ENCODE results near the gene DYNLT2. TPM values are rescaled to one million over a fixed set of nuclear protein-coding genes. Genes with fewer than 3 reads are reported as not detected.

The DYNLT2 gene
- 1 to 10 TPM; 1.5 to 1.7 TPM for total RNA-seq
- 2.4 TPM for polyA plus RNA-seq (2013, experiment 1 of 2)
- polyA plus RNA-seq (2013, experiment 2 of 2): 2.2 TPM
- long read RNA-seq, experiment 1, partial matches to known transcripts: 0 of 1 reads
- long read RNA-seq, experiment 1, other reads (novel, unspliced or antisense): 0 of 1 reads
- long read RNA-seq, experiment 2, partial matches to known transcripts: 0 of 2 reads
- long read RNA-seq, experiment 2, other reads (novel, unspliced or antisense): 0 of 2 reads
- long read RNA-seq, experiment 3, transcript TCTE3-202 (1 exons, 2,078 nt): major isoform, 14 of 14 reads
- long read RNA-seq, experiment 3, partial matches to known transcripts: 0 of 14 reads
- long read RNA-seq, experiment 3, other reads (novel, unspliced or antisense): 0 of 14 reads
- long read RNA-seq, experiment 4, partial matches to known transcripts: 0 of 1 reads
- long read RNA-seq, experiment 4, other reads (novel, unspliced or antisense): 0 of 1 reads

GRCh38 chr6:169751242-169752073 lies at the start of gene DYNLT2, which contains the start of gene ERMARD:
TSS of gene DYNLT2 (minus strand) at chr6:169751572. CDS start at chr6:169751458, 114 bp downstream.
TSS of gene ERMARD (plus strand) at chr6:169751622. CDS start at chr6:169751658, 36 bp downstream.
- Histone ChIP-seq H3K4me1 (ENCODE audit: control insufficient read depth, insufficient read depth, low read length) (peaks cover 8% of the 10 kb centered on the region), H3K9me3 (ENCODE audit: control insufficient read depth, low read length) (no peaks in the 10 kb centered on the region), H3K9ac (ENCODE audit: extremely low read depth, low read length, poor library complexity, severe bottlenecking) (peak within 1 kb of the TSS; percentile 96), H3K27me3 (ENCODE audit: control insufficient read depth, insufficient read depth, low read length, poor library complexity, severe bottlenecking) (no peaks in the 10 kb centered on the region), H3K36me3 (ENCODE audit: control insufficient read depth, insufficient read depth, low read length) (no peaks in the 10 kb centered on the region), H3K4me3 (ENCODE audit: low read length) (peak within 1 kb of the TSS; percentile 97), H3K27ac (ENCODE audit: low read depth, low read length) (peak within 1 kb of the TSS; percentile 91)
- peak; percentile 99 for DNase-seq
- no peaks in the 10 kb centered on the region for H3K27me3 Mint-ChIP-seq (ENCODE audit: insufficient read depth)
- H3K36me3 Mint-ChIP-seq (ENCODE audit: low read depth): peaks cover 6% of the 10 kb centered on the region
- 0% methylated on average over 41 to 90 of the region's 90 CpGs for WGBS, 2 experiments (ENCODE audit: insufficient coverage in 1 of 2, insufficient read length in 1 of 2)
- H3K4me1 Mint-ChIP-seq: peaks cover 31% of the 10 kb centered on the region
- no peaks in the 10 kb centered on the region for H3K9me3 Mint-ChIP-seq
- peak within 1 kb of the TSS; percentile 94 for H3K4me3 Mint-ChIP-seq
- H3K27ac Mint-ChIP-seq: peak within 1 kb of the TSS; percentile 99
- TF ChIP-seq CTCF (conservative IDR thresholded peaks at IDR 0.05): peak; percentile 43

- H3K27ac Mint-ChIP-seq: peak overlapping the region; percentile 83
- peaks cover 25% of the 10 kb centered on the region for H3K4me1 Mint-ChIP-seq
Measured at GRCh38 chr6:169800668-169801395, 49.5 kb upstream of the DYNLT2 start.

More at GRCh38 chr6:169800668-169801395, 49.5 kb upstream of the DYNLT2 start:
- Mint-ChIP-seq H3K9me3 (no peaks in the 10 kb centered on the region), H3K4me3 (peak overlapping the region; percentile 8), H3K27me3 (ENCODE audit: insufficient read depth) (peaks cover 26% of the 10 kb centered on the region), H3K36me3 (ENCODE audit: low read depth) (no peaks in the 10 kb centered on the region)
- Histone ChIP-seq H3K27ac (ENCODE audit: low read depth, low read length) (peak overlapping the region; percentile 56), H3K4me1 (ENCODE audit: control insufficient read depth, insufficient read depth, low read length) (peaks cover 25% of the 10 kb centered on the region), H3K4me3 (ENCODE audit: low read length) (peak overlapping the region; percentile 51), H3K9ac (ENCODE audit: extremely low read depth, low read length, poor library complexity, severe bottlenecking) (peak overlapping the region; percentile 48), H3K27me3 (ENCODE audit: control insufficient read depth, insufficient read depth, low read length, poor library complexity, severe bottlenecking) (peaks cover 11% of the 10 kb centered on the region), H3K9me3 (ENCODE audit: control insufficient read depth, low read length) (no peaks in the 10 kb centered on the region), H3K36me3 (ENCODE audit: control insufficient read depth, insufficient read depth, low read length) (no peaks in the 10 kb centered on the region)
- DNase-seq: peak; percentile 76
- no peak for TF ChIP-seq CTCF (conservative IDR thresholded peaks at IDR 0.05)
- 75 to 92% methylated on average over 3 to 13 of the region's 13 CpGs for WGBS, 2 experiments (ENCODE audit: insufficient coverage in 1 of 2, insufficient read length in 1 of 2)
